H1 (cell line): Measurements from ENCODE around the gene AASDH. TPM values are rescaled to one million over a fixed set of nuclear protein-coding genes. Genes with fewer than 3 reads are reported as not detected.

Experiments
- CTCF ChIA-PET: fragments of 300-600 bp; sonication (Branson Sonifier 250); formaldehyde crosslinking; loops from one replicate; lab custom pipeline; 2021; ENCODE audit not compliant: partially characterized antibody; lab: Charles Lee
- POLR2A ChIA-PET: fragments of 300-600 bp; sonication (Branson Sonifier 250); formaldehyde crosslinking; loops from one replicate; lab custom pipeline; 2021; ENCODE audit warnings: inconsistent platforms; ENCODE audit not compliant: partially characterized antibody; lab: Charles Lee
- DNase-seq, 2 experiments: peaks; one replicate each; pipeline versions ENCODE4 v3.0.0 to v3.0.0-alpha.2; 2010 to 2022; ENCODE audit warnings: low spot score in 2 of 2, low read depth in 1 of 2, mixed read lengths in 1 of 2
- FAIRE-seq: peaks from 2 replicates; lab custom pipeline; 2011; peaks lifted over from hg19 to GRCh38; lab: Jason Lieb, UNC
- H2AFZ ChIP-seq: 2 replicates; pipeline ENCODE4 v1.8.1; 2012; ENCODE audit warnings: low read length, inconsistent platforms
- H2AK5ac ChIP-seq: 2 replicates; pipeline ENCODE4 v1.6.1; 2013; ENCODE audit warnings: low read depth, low read length
- H2BK120ac ChIP-seq: replicated peaks from 2 replicates; pipeline ENCODE3; 2013; ENCODE audit warnings: low read depth, low read length, inconsistent platforms
- H2BK12ac ChIP-seq: 2 replicates; pipeline ENCODE4 v1.6.1; 2013; ENCODE audit warnings: low read depth, low read length
- H2BK15ac ChIP-seq: 2 replicates; pipeline ENCODE4 v1.6.1; 2013; ENCODE audit warnings: low read length
- H2BK20ac ChIP-seq: 2 replicates; pipeline ENCODE4 v1.6.1; 2013; ENCODE audit warnings: low read length
- H2BK5ac ChIP-seq: 2 replicates; pipeline ENCODE4 v1.6.1; 2013; ENCODE audit warnings: low read depth, low read length
- H3K14ac ChIP-seq: 2 replicates; pipeline ENCODE4 v1.6.1; 2013; ENCODE audit warnings: inconsistent platforms; ENCODE audit not compliant: insufficient read length
- H3K18ac ChIP-seq: 2 replicates; pipeline ENCODE4 v1.6.1; 2013; ENCODE audit warnings: low read length; ENCODE audit errors: extremely low read depth
- H3K23ac ChIP-seq: 2 replicates; pipeline ENCODE4 v1.6.1; 2013; ENCODE audit warnings: inconsistent platforms; ENCODE audit not compliant: insufficient read length
- H3K23me2 ChIP-seq: 2 replicates; pipeline ENCODE4 v1.6.1; 2013; ENCODE audit warnings: low read depth, low read length
- H3K27ac ChIP-seq: 2 replicates; pipeline ENCODE4 v1.6.1; 2011; ENCODE audit warnings: low read depth, low read length, inconsistent platforms
- H3K27me3 ChIP-seq, 4 experiments: replicated peaks in 1 of 4; 1 replicate in 1 of 4; 2 replicates in 3 of 4; pipeline versions ENCODE4 v1.6.1 to v1.8.1; 2011 to 2013; ENCODE audit warnings: low read length in 3 of 4, mild to moderate bottlenecking in 3 of 4, inconsistent platforms in 2 of 4, mixed read lengths in 2 of 4, moderate library complexity in 1 of 4; ENCODE audit not compliant: control insufficient read depth in 3 of 4, insufficient read depth in 3 of 4; ENCODE audit errors: extremely low read depth in 1 of 4
- H3K36me3 ChIP-seq, 4 experiments: 2 replicates each; pipeline versions ENCODE4 v1.6.1 to v1.8.1; 2011 to 2013; ENCODE audit warnings: mild to moderate bottlenecking in 4 of 4, low read length in 3 of 4, moderate library complexity in 2 of 4, control low read depth in 1 of 4, inconsistent platforms in 1 of 4; ENCODE audit not compliant: insufficient read depth in 4 of 4, control insufficient read depth in 2 of 4
- H3K4ac ChIP-seq: replicated peaks from 2 replicates; pipeline ENCODE3; 2013; ENCODE audit warnings: low read length, low read depth, mixed read lengths, inconsistent platforms; ENCODE audit not compliant: insufficient read length
- H3K4me1 ChIP-seq, 4 experiments: replicated peaks in 1 of 4; 1 replicate in 1 of 4; 2 replicates in 3 of 4; pipeline versions ENCODE4 v1.6.1 to v1.8.1; 2011 to 2013; ENCODE audit warnings: low read length in 3 of 4, inconsistent platforms in 2 of 4, mixed read lengths in 1 of 4; ENCODE audit not compliant: insufficient read depth in 4 of 4, control insufficient read depth in 3 of 4
- H3K4me2 ChIP-seq, 2 experiments: 2 replicates each; pipeline versions ENCODE4 v1.6.1 to v1.8.1; 2011 to 2013; ENCODE audit warnings: low read depth in 2 of 2, low read length in 2 of 2, control low read depth in 1 of 2, inconsistent platforms in 1 of 2, mild to moderate bottlenecking in 1 of 2; ENCODE audit not compliant: insufficient read depth in 1 of 2
- H3K4me3 ChIP-seq, 4 experiments: fragments of 200-600, 300-600 bp in 1 of 4; sonication (generic), shearing (Covaris generic), sonication (Bioruptor Twin) in 1 of 4; 2 replicates each; pipeline versions ENCODE4 v1.5.1 to v1.8.1; 2011 to 2016; ENCODE audit warnings: low read length in 4 of 4, low read depth in 3 of 4, control low read depth in 2 of 4, inconsistent platforms in 2 of 4, mild to moderate bottlenecking in 2 of 4, mixed read lengths in 1 of 4, moderate library complexity in 1 of 4; ENCODE audit not compliant: insufficient read depth in 2 of 4; ENCODE audit errors: extremely low read depth in 1 of 4
- H3K56ac ChIP-seq: replicated peaks from 2 replicates; pipeline ENCODE3; 2013; ENCODE audit warnings: low read depth, mild to moderate bottlenecking, mixed read lengths, low read length, inconsistent platforms; ENCODE audit not compliant: insufficient read length
- H3K79me1 ChIP-seq: 2 replicates; pipeline ENCODE4 v1.6.1; 2013; ENCODE audit warnings: low read depth, low read length, control low read depth
- H3K79me2 ChIP-seq, 2 experiments: 2 replicates each; pipeline versions ENCODE4 v1.6.1 to v1.8.1; 2012 to 2013; ENCODE audit warnings: low read length in 2 of 2, mild to moderate bottlenecking in 2 of 2, inconsistent platforms in 1 of 2; ENCODE audit not compliant: insufficient read depth in 2 of 2, control insufficient read depth in 1 of 2
- H3K9ac ChIP-seq, 4 experiments: replicated peaks in 1 of 4; 1 replicate in 1 of 4; 2 replicates in 3 of 4; pipeline versions ENCODE4 v1.6.1 to v1.8.1; 2011 to 2013; ENCODE audit warnings: low read depth in 3 of 4, low read length in 3 of 4, control low read depth in 2 of 4, mild to moderate bottlenecking in 2 of 4, moderate library complexity in 2 of 4, inconsistent platforms in 1 of 4; ENCODE audit errors: extremely low read depth in 1 of 4
- H3K9me3 ChIP-seq, 2 experiments: 2 replicates each; pipeline versions ENCODE4 v1.6.1 to v1.8.1; 2012 to 2013; ENCODE audit warnings: mild to moderate bottlenecking in 2 of 2, moderate library complexity in 2 of 2, control low read depth in 1 of 2, inconsistent platforms in 1 of 2, low read depth in 1 of 2, low read length in 1 of 2, mixed read lengths in 1 of 2; ENCODE audit not compliant: insufficient read depth in 2 of 2
- H4K20me1 ChIP-seq, 2 experiments: replicated peaks in 1 of 2; 2 replicates each; pipeline versions ENCODE3 to v1.8.1; 2011 to 2013; ENCODE audit warnings: inconsistent platforms in 2 of 2, low read length in 2 of 2, mild to moderate bottlenecking in 1 of 2; ENCODE audit not compliant: insufficient read depth in 2 of 2, control insufficient read depth in 1 of 2
- H4K5ac ChIP-seq: 2 replicates; pipeline ENCODE4 v1.6.1; 2013; ENCODE audit warnings: low read length, low read depth, mixed read lengths, inconsistent platforms; ENCODE audit not compliant: insufficient read length
- H4K8ac ChIP-seq: 2 replicates; pipeline ENCODE4 v1.8.0; 2013; ENCODE audit warnings: mild to moderate bottlenecking, moderate library complexity, low read length, inconsistent platforms; ENCODE audit not compliant: insufficient read depth; ENCODE audit errors: extremely low read depth
- H4K91ac ChIP-seq: replicated peaks from 2 replicates; pipeline ENCODE3; 2013; ENCODE audit warnings: low read length, mixed read lengths, inconsistent platforms; ENCODE audit not compliant: insufficient read length
- HDAC2 ChIP-seq, 2 experiments: fragments of 300-600 bp in 1 of 2; sonication (generic) in 1 of 2; IDR thresholded peaks; 2 replicates each; pipeline ENCODE4 v1.6.1; 2011 to 2012; ENCODE audit warnings: low read depth in 2 of 2, low read length in 2 of 2, mild to moderate bottlenecking in 2 of 2, moderate library complexity in 2 of 2, borderline replicate concordance in 1 of 2, inconsistent platforms in 1 of 2
- JUN ChIP-seq: IDR thresholded peaks from 2 replicates; pipeline ENCODE4 v1.6.1; 2011; ENCODE audit warnings: low read depth, mild to moderate bottlenecking, improper control_type of control experiment, low read length
- POU5F1 ChIP-seq: IDR thresholded peaks from 2 replicates; pipeline ENCODE4 v1.6.1; 2011; ENCODE audit warnings: low read depth, mild to moderate bottlenecking, low read length, moderate library complexity
- SAP30 ChIP-seq: fragments of 300-600 bp; sonication (generic); IDR thresholded peaks from 2 replicates; pipeline ENCODE4 v1.7.1; 2012; ENCODE audit warnings: low read length, moderate library complexity, mild to moderate bottlenecking, inconsistent platforms; ENCODE audit not compliant: insufficient read depth, insufficient replicate concordance
- SP2 ChIP-seq: IDR thresholded peaks from 2 replicates; pipeline ENCODE4 v1.6.1; 2012; ENCODE audit warnings: mild to moderate bottlenecking, low read length, inconsistent platforms
- SP4 ChIP-seq: IDR thresholded peaks from 2 replicates; pipeline ENCODE4 v1.6.1; 2012; ENCODE audit warnings: low read length, inconsistent platforms
- TAF7 ChIP-seq: optimal IDR thresholded peaks from 2 replicates; pipeline ENCODE3; 2011; ENCODE audit warnings: low read depth, mild to moderate bottlenecking, inconsistent platforms, low read length, moderate library complexity, borderline replicate concordance
- TBP ChIP-seq: IDR thresholded peaks from 2 replicates; pipeline ENCODE4 v1.6.1; 2011; ENCODE audit warnings: low read depth, low read length, improper control_type of control experiment
- ZNF274 ChIP-seq: IDR thresholded peaks from 2 replicates; pipeline ENCODE4 v1.7.0; 2012; ENCODE audit warnings: low read length, borderline replicate concordance; ENCODE audit errors: extremely low read depth
- WGBS, 2 experiments: shearing (Covaris generic) in 1 of 2; methylation state at CpG; one replicate each; pipeline versions ENCODE4 v1.1.6 to v1.1.7; 2013 to 2015; ENCODE audit warnings: low lambda C conversion rate in 2 of 2, mixed read lengths in 2 of 2, inconsistent platforms in 1 of 2, low coverage in 1 of 2, missing lambda C conversion rate in 1 of 2; ENCODE audit not compliant: insufficient replicate concordance in 2 of 2, insufficient coverage in 1 of 2, insufficient read length in 1 of 2; ENCODE audit errors: extremely low coverage in 1 of 2, missing lambda C conversion rate in 1 of 2; 5-methylcytosine and 5-hydroxymethylcytosine counted together
- polyA plus RNA-seq, 7 experiments: library from polyadenylated mRNA; depleted of rRNA in 3 of 7; stranded (reverse) in 5 of 7; unstranded in 2 of 7; fragments of >200 nt in 5 of 7; fragments of 200-250 nt in 2 of 7; gene quantifications; 1 replicate in 5 of 7; 2 replicates in 1 of 7; 4 replicates in 1 of 7; pipeline versions ENCODE4 v1.2.1 to v1.2.3, GENCODE V29; 2011 to 2013; ENCODE audit warnings: missing spikeins in 2 of 7, mixed read lengths in 2 of 7
- total RNA-seq: library from RNA; stranded (reverse); fragmentation: NEBNext Ultra II Directional; extraction: Animal tissue kit (Norgen Biotek cat#: 25700); gene quantifications from 2 replicates; pipeline ENCODE4 v1.2.1, GENCODE V29; 2021

AASDH gene
- total and polyA plus RNA-seq, 2 of the 8 experiments (the other 6 are each of a cell fraction or from before 2014, with no cell fraction given), result 8.0 to 10.9 TPM

DNA sequence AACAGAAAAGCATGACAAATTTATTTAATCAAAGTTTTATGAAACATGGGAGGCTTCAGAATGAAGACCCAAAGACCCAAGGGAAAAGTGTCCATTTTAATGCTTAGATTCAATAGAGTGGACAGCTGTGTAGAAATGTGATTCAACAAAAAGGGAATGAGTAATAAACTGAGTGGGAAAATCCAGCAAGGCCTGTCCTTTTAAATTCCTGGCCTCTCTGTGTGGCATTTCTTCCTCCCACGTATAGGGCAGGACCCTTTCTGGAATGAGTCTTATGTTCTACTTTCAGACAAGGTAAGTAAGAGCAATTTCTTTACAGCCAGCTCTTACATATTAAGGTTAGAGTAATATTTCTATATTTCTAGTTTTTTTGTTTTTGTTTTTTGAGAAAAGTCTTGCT lies 14.5 kb downstream of the AASDH start:
- no peaks in the 10 kb centered on the region for H3K4me1 ChIP-seq
- H3K23ac ChIP-seq, result no peak overlapping the region
- no peak overlapping the region for H4K5ac ChIP-seq
- no peak overlapping the region for H2AFZ ChIP-seq
- H2BK5ac ChIP-seq, result no peak overlapping the region
- H3K14ac ChIP-seq, result no peak overlapping the region
- H4K20me1 ChIP-seq, result no peaks in the 10 kb centered on the region
- H4K91ac ChIP-seq, result no peak overlapping the region
- H2AK5ac ChIP-seq, result no peak overlapping the region
- H3K27me3 ChIP-seq, result no peaks in the 10 kb centered on the region
- H3K27ac ChIP-seq, result no peak overlapping the region
- no peak overlapping the region for H3K4me3 ChIP-seq
- no peak overlapping the region for H4K8ac ChIP-seq
- 50% methylated on average over 1 of the region's 1 CpG; no CpG with 5 or more reads in 1 of the 2 experiments for WGBS, 2 experiments
- no peak overlapping the region for H3K4me2 ChIP-seq
- H2BK15ac ChIP-seq, result no peak overlapping the region
- peaks cover 0 to 14% (median 0%) of the 10 kb centered on the region in 4 experiments; a peak in 4 of 8 replicates for H3K36me3 ChIP-seq
- no peak overlapping the region for H3K4ac ChIP-seq
- H3K56ac ChIP-seq, result no peak overlapping the region
- ChIA-PET CTCF (no interaction called here), POLR2A (interaction anchor here (2.3 to 4.8 kb wide), 2 partner anchors 11 to 14 kb away, joined by 5 to 24 read pairs; partner anchors contain the start of gene AASDH)
- no peak overlapping the region for H3K18ac ChIP-seq
- no peaks in the 10 kb centered on the region for H3K79me2 ChIP-seq
- TF ChIP-seq ZNF274 (no peak), POU5F1 (no peak), JUN (no peak), SAP30 (no peak), HDAC2 (IDR thresholded peaks at IDR 0.05; ENCODE audit: borderline replicate concordance in 1 of 2, low read depth in 2 of 2, low read length in 2 of 2) (no peak), TAF7 (no peak), SP4 (no peak), SP2 (no peak), TBP (no peak)
- TF ChIP-seq, all 59 proteins: peak for 0
- Histone ChIP-seq H3K23me2 (no peaks in the 10 kb centered on the region), H3K9ac (no peak overlapping the region), H2BK120ac (no peak overlapping the region), H3K9me3 (no peaks in the 10 kb centered on the region), H2BK12ac (no peak overlapping the region), H2BK20ac (no peak overlapping the region), H3K79me1 (no peaks in the 10 kb centered on the region; the same call in 1 of the 2 replicates)
- FAIRE-seq (no peak), DNase-seq (no peak)
